MM.1S (cell line): ENCODE measurements around the gene PLCH2.

Experiments
- EZH2 ChIP-seq: fragments of 300-600 bp; sonication (generic); optimal IDR thresholded peaks from 2 replicates; pipeline ENCODE3; 2017; ENCODE audit warnings: low read depth, mild to moderate bottlenecking, antibody characterized with exemption, low read length, mixed read lengths
- EZH2phosphoT487 ChIP-seq: fragments of 300-600 bp; sonication (generic); IDR thresholded peaks from 2 replicates; pipeline ENCODE4 v1.6.1; 2018; ENCODE audit warnings: antibody characterized with exemption, low read length
- TF ChIP-seq, protein P1 (sequence below): fragments of 300-600 bp; sonication (generic); IDR thresholded peaks from 2 replicates; pipeline ENCODE4 v1.5.1; 2016; ENCODE audit warnings: antibody characterized with exemption, low read length, mixed read lengths

DNA sequence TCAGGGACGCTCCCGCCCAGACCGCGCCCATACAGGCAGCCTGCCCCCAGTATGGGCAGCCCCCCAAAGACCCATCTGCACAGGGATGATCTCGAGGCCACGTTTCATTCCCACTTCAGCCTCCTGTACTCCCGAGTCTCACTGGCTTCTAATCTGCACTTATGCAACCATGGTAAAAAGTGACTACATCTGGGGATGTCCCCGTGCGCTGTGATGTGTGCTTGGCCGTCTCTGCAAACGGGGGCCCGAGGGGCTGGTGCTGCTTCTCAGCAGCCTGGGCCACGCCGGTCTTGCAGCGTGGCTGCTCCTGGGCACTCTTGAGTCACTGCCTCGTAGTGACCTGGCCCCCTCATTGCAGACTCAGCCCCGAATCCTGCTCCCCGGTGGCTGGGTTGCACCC lies 17.4 kb upstream of the PLCH2 start:
- TF ChIP-seq, protein P1, sequence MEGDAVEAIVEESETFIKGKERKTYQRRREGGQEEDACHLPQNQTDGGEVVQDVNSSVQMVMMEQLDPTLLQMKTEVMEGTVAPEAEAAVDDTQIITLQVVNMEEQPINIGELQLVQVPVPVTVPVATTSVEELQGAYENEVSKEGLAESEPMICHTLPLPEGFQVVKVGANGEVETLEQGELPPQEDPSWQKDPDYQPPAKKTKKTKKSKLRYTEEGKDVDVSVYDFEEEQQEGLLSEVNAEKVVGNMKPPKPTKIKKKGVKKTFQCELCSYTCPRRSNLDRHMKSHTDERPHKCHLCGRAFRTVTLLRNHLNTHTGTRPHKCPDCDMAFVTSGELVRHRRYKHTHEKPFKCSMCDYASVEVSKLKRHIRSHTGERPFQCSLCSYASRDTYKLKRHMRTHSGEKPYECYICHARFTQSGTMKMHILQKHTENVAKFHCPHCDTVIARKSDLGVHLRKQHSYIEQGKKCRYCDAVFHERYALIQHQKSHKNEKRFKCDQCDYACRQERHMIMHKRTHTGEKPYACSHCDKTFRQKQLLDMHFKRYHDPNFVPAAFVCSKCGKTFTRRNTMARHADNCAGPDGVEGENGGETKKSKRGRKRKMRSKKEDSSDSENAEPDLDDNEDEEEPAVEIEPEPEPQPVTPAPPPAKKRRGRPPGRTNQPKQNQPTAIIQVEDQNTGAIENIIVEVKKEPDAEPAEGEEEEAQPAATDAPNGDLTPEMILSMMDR, result no peak
- TF ChIP-seq EZH2, result no peak
- no peak for TF ChIP-seq EZH2phosphoT487
